ENCODE results near the gene APP. TPM values are rescaled to one million over a fixed set of nuclear protein-coding genes. Genes with fewer than 3 reads are reported as not detected.

Gene APP
- total RNA-seq, 1 experiment from 2014 or later = 531 TPM

GRCh38 chr21:26157801-26158200, 12.8 kb downstream of the APP start:
- BruUV-seq (replicated peaks) = no TSS peak
- ChIA-PET POLR2A (ENCODE audit: low non-redundant PET) (no interaction called here), CTCF (no interaction called here)
- Histone ChIP-seq H3K4me1 (ENCODE audit: insufficient read depth, low read length, poor library complexity, severe bottlenecking) (peaks cover 26% of the 10 kb centered on the region), H3K36me3 (ENCODE audit: insufficient read depth, low read length, poor library complexity, severe bottlenecking) (no peaks in the 10 kb centered on the region), H3K4me3 (ENCODE audit: low read depth, low read length, poor library complexity, severe bottlenecking) (no peak overlapping the region), H3K9me3 (ENCODE audit: low read depth, low read length, poor library complexity, severe bottlenecking) (no peaks in the 10 kb centered on the region), H3K27me3 (replicated peaks; ENCODE audit: insufficient read depth, low read depth, low read length, poor library complexity) (no peaks in the 10 kb centered on the region), H3K27ac (ENCODE audit: low read depth, low read length, poor library complexity, severe bottlenecking) (no peak overlapping the region)
- TF ChIP-seq EZH2 (IDR thresholded peaks at IDR 0.05; ENCODE audit: borderline replicate concordance, low read depth, low read length, poor library complexity, severe bottlenecking) = no peak
- TF ChIP-seq CTCF (conservative IDR thresholded peaks at IDR 0.05; ENCODE audit: low read depth, low read length) = no peak
- intact Hi-C loops (cut with micrococcal nuclease; ENCODE audit: unreplicated experiment) = no loop called here
- no peak for DNase-seq (ENCODE audit: low spot score)

GRCh38 chr21:26154753-26155152, 15.8 kb downstream of the APP start:
- DNase-seq (ENCODE audit: low spot score) = no peak
- no peak overlapping the region for H3K4me3 ChIP-seq (ENCODE audit: low read depth, low read length, poor library complexity, severe bottlenecking)
- H3K9me3 ChIP-seq (ENCODE audit: low read depth, low read length, poor library complexity, severe bottlenecking) = no peaks in the 10 kb centered on the region
- intact Hi-C loops (cut with micrococcal nuclease; ENCODE audit: unreplicated experiment) = no loop called here
- TF ChIP-seq EZH2 (IDR thresholded peaks at IDR 0.05; ENCODE audit: borderline replicate concordance, low read depth, low read length, poor library complexity, severe bottlenecking) (no peak), CTCF (conservative IDR thresholded peaks at IDR 0.05; ENCODE audit: low read depth, low read length) (no peak)
- H3K4me1 ChIP-seq (ENCODE audit: insufficient read depth, low read length, poor library complexity, severe bottlenecking) = peaks cover 19% of the 10 kb centered on the region
- BruUV-seq (replicated peaks) = no TSS peak
- no peaks in the 10 kb centered on the region for H3K27me3 ChIP-seq (replicated peaks; ENCODE audit: insufficient read depth, low read depth, low read length, poor library complexity)
- H3K36me3 ChIP-seq (ENCODE audit: insufficient read depth, low read length, poor library complexity, severe bottlenecking) = no peaks in the 10 kb centered on the region
- ChIA-PET POLR2A (ENCODE audit: low non-redundant PET) (no interaction called here), CTCF (no interaction called here)
- H3K27ac ChIP-seq (ENCODE audit: low read depth, low read length, poor library complexity, severe bottlenecking) = no peak overlapping the region

GRCh38 chr21:26153758-26154157, 16.8 kb downstream of the APP start:
- Histone ChIP-seq H3K36me3 (ENCODE audit: insufficient read depth, low read length, poor library complexity, severe bottlenecking) (no peaks in the 10 kb centered on the region), H3K27ac (ENCODE audit: low read depth, low read length, poor library complexity, severe bottlenecking) (no peak overlapping the region), H3K4me1 (ENCODE audit: insufficient read depth, low read length, poor library complexity, severe bottlenecking) (peaks cover 27% of the 10 kb centered on the region), H3K4me3 (ENCODE audit: low read depth, low read length, poor library complexity, severe bottlenecking) (no peak overlapping the region), H3K9me3 (ENCODE audit: low read depth, low read length, poor library complexity, severe bottlenecking) (no peaks in the 10 kb centered on the region), H3K27me3 (replicated peaks; ENCODE audit: insufficient read depth, low read depth, low read length, poor library complexity) (no peaks in the 10 kb centered on the region)
- no peak for TF ChIP-seq EZH2 (IDR thresholded peaks at IDR 0.05; ENCODE audit: borderline replicate concordance, low read depth, low read length, poor library complexity, severe bottlenecking)
- no peak for TF ChIP-seq CTCF (conservative IDR thresholded peaks at IDR 0.05; ENCODE audit: low read depth, low read length)
- ChIA-PET POLR2A (ENCODE audit: low non-redundant PET) (interaction anchor here (0.7 kb wide), 1 partner anchor 15 kb away, joined by 3 read pairs; no protein-coding TSS in a partner anchor), CTCF (no interaction called here)
- no TSS peak for BruUV-seq (replicated peaks)
- intact Hi-C loops (cut with micrococcal nuclease; ENCODE audit: unreplicated experiment) = no loop called here
- DNase-seq (ENCODE audit: low spot score) = no peak

Measured in A673 (cell line).